SK-N-MC (cell line): ENCODE data around the gene DEPDC1.

Experiments
- DNase-seq: peaks from one replicate; pipeline ENCODE4 v3.0.0-alpha.2; 2011; ENCODE audit warnings: low read depth, low spot score
- H3K27ac ChIP-seq: fragments of 200-600 bp; sonication (generic); 2 replicates; pipeline ENCODE4 v1.5.1; 2016; ENCODE audit warnings: mixed run types
- H3K36me3 ChIP-seq: fragments of 200-600 bp; sonication (generic); 2 replicates; pipeline ENCODE4 v1.6.1; 2017; ENCODE audit warnings: antibody characterized with exemption, low read length, mixed read lengths; ENCODE audit not compliant: insufficient read depth
- H3K4me3 ChIP-seq: fragments of 200-600 bp; sonication (generic); 2 replicates; pipeline ENCODE4 v1.5.1; 2016
- H3K9ac ChIP-seq: fragments of 200-600 bp; sonication (generic); 2 replicates; pipeline ENCODE4 v1.8.0; 2017; ENCODE audit warnings: mixed run types, mixed read lengths; ENCODE audit not compliant: insufficient read length
- H3K9me3 ChIP-seq: fragments of 200-600 bp; sonication (generic); 2 replicates; pipeline ENCODE4 v1.6.1; 2017; ENCODE audit warnings: low read depth, mild to moderate bottlenecking, antibody characterized with exemption, low read length, moderate library complexity, mixed read lengths
- EZH2 ChIP-seq: fragments of 200-600 bp; sonication (generic); IDR thresholded peaks from one replicate; pipeline ENCODE4 v1.6.1; 2017; ENCODE audit warnings: antibody characterized with exemption
- FOXP2 ChIP-seq: optimal IDR thresholded peaks from 2 replicates; pipeline ENCODE3; 2011; ENCODE audit warnings: mild to moderate bottlenecking, moderate library complexity; ENCODE audit not compliant: insufficient read depth; ENCODE audit errors: extremely low read length, control extremely low read depth
- POLR2AphosphoS5 ChIP-seq: IDR thresholded peaks from 2 replicates; pipeline ENCODE4 v1.6.1; 2012; ENCODE audit warnings: mild to moderate bottlenecking, low read depth, low read length, borderline replicate concordance

The DEPDC1 gene

DNA sequence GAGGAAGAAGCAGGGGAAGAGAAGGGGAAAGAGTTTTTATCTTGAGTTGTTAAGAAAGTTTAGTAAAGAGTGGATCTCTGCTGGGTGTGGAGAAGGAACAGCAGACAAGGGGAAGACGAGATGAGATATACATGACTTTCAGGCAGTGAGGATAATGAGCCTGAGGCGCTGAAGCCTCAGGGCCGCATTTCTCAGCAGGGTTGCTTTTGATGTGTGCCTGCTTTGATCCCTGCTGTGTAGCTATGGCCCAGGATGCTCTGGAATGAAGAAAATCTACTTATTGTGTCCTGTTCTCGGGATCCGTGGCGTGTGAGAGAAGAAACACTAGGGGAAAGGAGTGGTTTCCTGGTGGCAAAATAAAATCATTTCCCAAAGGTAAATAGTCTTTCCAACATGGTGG, 32.0 kb downstream of the DEPDC1 start:
- H3K36me3 ChIP-seq: no peaks in the 10 kb centered on the region
- H3K9me3 ChIP-seq: no peaks in the 10 kb centered on the region
- no peak overlapping the region for H3K9ac ChIP-seq
- no peak for DNase-seq
- H3K4me3 ChIP-seq: no peak overlapping the region
- TF ChIP-seq EZH2: no peak
- TF ChIP-seq FOXP2: no peak
- no peak for TF ChIP-seq POLR2AphosphoS5
- no peak overlapping the region for H3K27ac ChIP-seq

DNA sequence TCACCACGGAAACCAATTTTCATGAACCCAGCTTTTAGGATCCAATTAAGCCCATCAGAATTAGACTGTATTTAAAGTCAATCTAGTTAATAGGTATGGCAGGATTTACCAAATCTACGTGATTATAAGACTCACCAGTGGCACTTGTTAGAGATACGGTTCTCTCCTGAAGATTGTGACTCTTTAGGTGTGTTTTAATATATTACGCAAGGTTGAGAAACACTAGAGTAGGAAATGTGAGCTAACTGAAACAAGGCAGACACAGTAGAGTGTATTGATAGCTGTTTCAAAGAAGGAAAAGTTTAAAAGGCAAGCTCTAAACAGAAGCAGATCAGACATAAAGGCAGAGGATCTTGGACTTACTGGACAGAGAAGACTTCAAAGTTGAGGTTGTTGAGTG, 35.9 kb downstream of the DEPDC1 start:
- Histone ChIP-seq H3K9ac (no peak overlapping the region), H3K36me3 (no peaks in the 10 kb centered on the region), H3K4me3 (no peak overlapping the region), H3K27ac (no peak overlapping the region), H3K9me3 (no peaks in the 10 kb centered on the region)
- no peak for TF ChIP-seq POLR2AphosphoS5
- TF ChIP-seq EZH2: no peak
- no peak for TF ChIP-seq FOXP2
- DNase-seq: no peak

DNA sequence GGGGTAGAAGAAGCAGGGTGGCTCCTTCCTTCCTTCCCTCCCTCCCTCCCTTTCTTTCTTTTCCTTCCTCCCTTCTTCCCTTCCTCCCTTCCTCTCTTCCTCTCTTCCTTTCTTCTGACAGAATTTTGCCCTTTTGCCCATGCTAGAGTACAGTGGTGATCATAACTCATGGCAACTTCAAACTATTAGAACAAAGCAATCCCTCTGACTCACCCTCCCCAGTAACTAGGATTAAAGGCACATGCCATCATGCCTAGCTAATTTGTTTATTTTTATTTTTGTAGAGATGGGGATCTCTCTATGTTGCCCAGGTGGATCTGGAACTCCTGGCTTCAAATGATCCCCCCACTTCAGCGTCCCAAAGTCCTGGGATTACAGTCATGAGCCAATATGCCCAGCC, 37.1 kb downstream of the DEPDC1 start:
- Histone ChIP-seq H3K27ac (no peak overlapping the region), H3K9ac (no peak overlapping the region), H3K36me3 (no peaks in the 10 kb centered on the region), H3K9me3 (no peaks in the 10 kb centered on the region), H3K4me3 (no peak overlapping the region)
- TF ChIP-seq POLR2AphosphoS5: no peak
- no peak for TF ChIP-seq EZH2
- no peak for TF ChIP-seq FOXP2
- DNase-seq: no peak

DNA sequence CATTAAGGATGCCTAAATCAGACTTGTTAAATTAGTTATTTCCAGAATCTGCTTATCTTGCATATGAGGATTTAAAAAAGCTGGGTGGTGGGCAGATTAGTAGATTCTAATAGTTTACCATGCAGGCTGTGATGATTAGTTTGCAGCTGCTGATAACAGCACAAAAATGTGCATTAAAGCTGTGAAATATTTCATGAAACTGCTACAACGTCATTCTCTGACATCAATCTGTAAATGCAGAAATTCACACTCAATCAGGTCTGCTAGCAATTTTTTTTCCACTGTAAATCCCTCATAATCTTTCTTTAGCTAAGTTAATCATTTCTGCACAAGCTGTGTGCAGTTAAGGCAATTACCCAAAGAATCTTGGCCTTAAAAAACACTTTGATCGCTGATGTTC, 37.8 kb downstream of the DEPDC1 start:
- no peak overlapping the region for H3K27ac ChIP-seq
- no peak overlapping the region for H3K9ac ChIP-seq
- no peaks in the 10 kb centered on the region for H3K36me3 ChIP-seq
- TF ChIP-seq EZH2 (no peak), POLR2AphosphoS5 (no peak), FOXP2 (no peak)
- no peaks in the 10 kb centered on the region for H3K9me3 ChIP-seq
- no peak overlapping the region for H3K4me3 ChIP-seq
- no peak for DNase-seq

DNA sequence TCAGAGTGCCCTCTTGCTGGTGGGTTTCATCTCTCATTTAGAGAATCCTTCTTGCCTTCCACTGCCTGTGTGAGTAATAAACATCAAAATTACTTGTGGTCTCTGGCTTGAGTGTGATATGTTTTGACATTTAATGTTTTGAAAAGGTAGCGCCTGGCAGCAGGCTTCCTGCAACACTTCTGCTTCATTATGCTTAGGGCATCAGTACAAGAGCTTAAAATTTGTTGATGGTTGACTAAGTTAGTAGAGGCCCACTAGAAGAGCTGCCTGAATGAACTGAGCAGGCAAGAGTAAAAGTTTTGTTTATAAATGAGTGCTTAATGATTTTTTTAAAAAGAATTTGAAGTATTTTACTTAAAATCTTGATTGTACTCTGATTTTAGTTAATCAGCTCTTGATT, 40.7 kb downstream of the DEPDC1 start:
- no peak overlapping the region for H3K27ac ChIP-seq
- DNase-seq: no peak
- no peak overlapping the region for H3K4me3 ChIP-seq
- no peaks in the 10 kb centered on the region for H3K9me3 ChIP-seq
- no peak for TF ChIP-seq EZH2
- no peak for TF ChIP-seq POLR2AphosphoS5
- no peaks in the 10 kb centered on the region for H3K36me3 ChIP-seq
- no peak overlapping the region for H3K9ac ChIP-seq

DNA sequence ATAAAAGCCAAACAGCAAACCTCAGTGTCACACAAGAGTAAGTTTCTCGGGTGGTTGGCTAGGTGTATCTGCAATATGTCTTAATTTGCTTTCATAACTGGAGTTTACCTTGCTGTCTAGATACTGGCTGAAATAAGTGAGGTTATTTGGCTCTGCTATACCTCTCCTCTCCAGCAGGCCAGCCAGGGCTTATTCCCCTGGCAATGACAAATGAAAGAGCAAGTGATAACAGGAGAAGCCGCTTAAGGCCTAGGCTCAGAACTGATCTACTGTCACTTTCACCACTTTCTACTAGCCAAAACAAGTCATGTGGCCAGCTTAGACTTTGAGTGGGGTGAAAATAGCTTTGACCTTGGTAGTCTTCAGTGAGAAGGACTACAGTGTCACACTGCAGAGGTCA, 42.3 kb downstream of the DEPDC1 start:
- H3K36me3 ChIP-seq: no peaks in the 10 kb centered on the region
- DNase-seq: no peak
- H3K27ac ChIP-seq: no peak overlapping the region
- no peaks in the 10 kb centered on the region for H3K9me3 ChIP-seq
- no peak overlapping the region for H3K9ac ChIP-seq
- no peak overlapping the region for H3K4me3 ChIP-seq
- no peak for TF ChIP-seq EZH2
- no peak for TF ChIP-seq FOXP2
- TF ChIP-seq POLR2AphosphoS5: no peak

DNA sequence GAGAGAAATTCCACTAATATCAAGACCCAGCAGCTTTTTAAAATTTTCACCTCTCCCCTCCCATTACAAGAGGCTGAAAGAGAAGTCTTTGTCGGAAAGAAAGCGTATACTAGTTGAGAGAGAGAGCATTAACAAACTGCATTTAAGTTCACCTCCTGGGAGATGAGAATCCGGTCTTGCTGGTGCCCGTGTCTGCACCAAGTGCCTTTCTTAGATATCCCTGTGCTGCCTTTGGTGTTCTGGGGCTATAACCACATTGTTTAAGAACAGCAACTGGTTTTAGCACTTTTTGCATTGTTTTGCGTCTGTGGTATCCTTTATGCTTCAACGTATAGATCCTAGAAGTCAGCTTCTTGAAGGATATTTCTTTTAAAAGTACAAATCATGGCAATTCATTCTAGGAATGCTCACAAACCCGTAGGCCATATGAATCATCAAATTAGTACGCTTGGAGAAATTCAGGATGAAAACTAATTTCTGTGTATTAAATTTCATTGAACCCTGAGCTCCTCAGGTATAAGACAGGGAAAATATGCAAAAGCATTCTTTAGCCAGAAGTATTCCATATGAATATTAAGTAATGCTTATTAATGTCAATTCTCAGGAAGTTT, 43.7 kb downstream of the DEPDC1 start:
- Histone ChIP-seq H3K9ac (no peak overlapping the region), H3K36me3 (no peaks in the 10 kb centered on the region), H3K9me3 (no peaks in the 10 kb centered on the region)

DNA sequence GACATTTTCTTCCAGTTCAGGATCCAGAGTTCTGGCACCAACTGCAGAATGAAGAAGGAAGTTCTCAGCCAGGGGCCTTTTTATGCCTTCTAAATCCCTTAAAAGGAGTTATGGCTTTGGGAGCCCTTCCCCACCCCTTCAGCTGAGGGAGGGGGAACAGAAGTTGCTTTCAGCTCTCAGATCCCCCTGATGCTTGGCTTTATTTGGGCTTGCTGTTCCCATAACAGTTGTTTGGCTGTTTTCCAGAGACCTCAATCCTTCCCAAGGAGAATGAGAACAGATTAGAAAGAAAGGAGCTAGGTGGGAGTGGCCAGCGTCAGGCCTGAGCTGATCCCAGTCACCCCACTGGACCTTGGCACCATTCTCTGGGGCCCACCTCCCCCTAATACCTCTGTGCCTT, 47.0 kb downstream of the DEPDC1 start, which contains the start of gene RPE65:
TSS of gene RPE65 (minus strand) at position 54 of the 400 bp plus-strand sequence. CDS start at position 5, 49 bp downstream.
- no peaks in the 10 kb centered on the region for H3K9me3 ChIP-seq
- no peaks in the 10 kb centered on the region for H3K36me3 ChIP-seq
- DNase-seq: no peak
- H3K9ac ChIP-seq: no peak within 1 kb of the TSS
- no peak within 1 kb of the TSS for H3K4me3 ChIP-seq
- no peak within 1 kb of the TSS for H3K27ac ChIP-seq
- TF ChIP-seq FOXP2: no peak
- no peak for TF ChIP-seq EZH2
- TF ChIP-seq POLR2AphosphoS5: no peak

More for the DNA sequence above, 43.7 kb downstream of the DEPDC1 start:
- TF ChIP-seq POLR2AphosphoS5: no peak
- no peak for TF ChIP-seq EZH2
- TF ChIP-seq FOXP2: no peak
- DNase-seq: no peak
- Histone ChIP-seq H3K4me3 (no peak overlapping the region), H3K27ac (no peak overlapping the region)

DNA sequence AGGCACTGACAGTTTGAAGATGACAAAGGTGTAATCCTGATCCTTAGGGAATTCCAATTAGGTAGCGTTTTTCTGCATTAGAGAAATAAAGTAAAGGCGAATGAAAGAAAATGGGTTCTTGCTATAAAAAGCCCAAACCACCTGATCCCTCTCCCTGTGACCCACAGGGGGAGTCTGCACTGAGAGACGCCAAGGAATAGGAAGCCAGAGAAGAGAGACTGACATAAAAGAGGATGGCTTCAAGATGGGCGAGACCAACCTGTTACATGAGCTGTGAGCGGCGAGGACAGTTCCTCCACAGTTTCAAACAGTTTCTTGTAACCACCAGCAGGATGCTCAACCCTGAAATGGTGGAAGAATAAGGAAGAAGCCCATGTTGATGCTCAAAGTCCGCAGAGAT, 48.5 kb downstream of the DEPDC1 start:
- no peaks in the 10 kb centered on the region for H3K9me3 ChIP-seq
- no peak for DNase-seq
- TF ChIP-seq FOXP2: no peak
- TF ChIP-seq POLR2AphosphoS5: no peak
- no peak for TF ChIP-seq EZH2
- H3K9ac ChIP-seq: no peak overlapping the region
- no peaks in the 10 kb centered on the region for H3K36me3 ChIP-seq
- no peak overlapping the region for H3K4me3 ChIP-seq
- no peak overlapping the region for H3K27ac ChIP-seq
